GM19328 (cell line): ENCODE data around the gene HES2.
"Not testable (repeated sequence)": the region's sequence is repeated elsewhere in the genome, so short reads cannot be mapped to it uniquely, and the experiment has no call there.

Experiments used
- ATAC-seq: cut with Tn5 transposase; IDR thresholded peaks from one replicate; pipeline ENCODE4 v1.9.1; 2021; ENCODE audit warnings: mild to moderate bottlenecking, moderate library complexity; ENCODE audit not compliant: unreplicated experiment

Gene HES2

DNA sequence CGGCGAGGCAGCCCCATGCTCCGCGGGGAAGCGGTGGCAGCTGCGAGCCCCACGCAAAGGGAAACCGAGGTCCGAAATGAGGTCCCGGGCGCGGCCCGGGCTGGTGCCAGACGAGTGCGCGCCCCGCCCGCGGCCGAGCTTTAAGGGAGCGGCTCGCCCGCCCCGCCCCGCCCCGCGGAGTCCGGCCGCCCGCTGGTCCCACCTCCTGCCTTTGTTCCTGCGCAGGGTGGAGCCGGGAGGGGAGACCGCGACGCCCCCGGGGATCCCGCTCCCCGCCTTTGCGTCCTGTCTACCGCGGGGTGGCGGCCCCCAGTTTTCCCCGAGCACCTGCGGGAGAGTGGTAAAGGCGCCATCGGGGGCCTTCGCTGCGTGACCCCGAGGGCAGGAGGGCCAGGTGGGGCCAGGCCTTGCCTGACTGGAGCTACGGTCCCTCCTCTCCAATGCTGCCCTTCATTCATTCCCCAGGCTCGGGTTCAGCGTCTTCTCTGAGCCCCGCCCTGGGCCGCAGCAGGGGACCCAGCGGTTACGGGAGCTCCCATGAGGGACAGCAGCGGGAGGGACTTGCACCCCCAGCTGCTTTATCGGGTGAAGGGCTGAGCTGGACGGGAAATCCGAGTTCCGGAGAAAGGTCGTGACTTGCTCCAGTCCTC, at the start of gene HES2:
HES2 (minus strand) TSS at position 116 of the 650 bp plus-strand sequence; CDS start at position 17, 99 bp downstream.
- no peak for ATAC-seq

GRCh38 chr1:6468729-6469461, 49.2 kb upstream of the HES2 start:
- ATAC-seq = no peak

DNA sequence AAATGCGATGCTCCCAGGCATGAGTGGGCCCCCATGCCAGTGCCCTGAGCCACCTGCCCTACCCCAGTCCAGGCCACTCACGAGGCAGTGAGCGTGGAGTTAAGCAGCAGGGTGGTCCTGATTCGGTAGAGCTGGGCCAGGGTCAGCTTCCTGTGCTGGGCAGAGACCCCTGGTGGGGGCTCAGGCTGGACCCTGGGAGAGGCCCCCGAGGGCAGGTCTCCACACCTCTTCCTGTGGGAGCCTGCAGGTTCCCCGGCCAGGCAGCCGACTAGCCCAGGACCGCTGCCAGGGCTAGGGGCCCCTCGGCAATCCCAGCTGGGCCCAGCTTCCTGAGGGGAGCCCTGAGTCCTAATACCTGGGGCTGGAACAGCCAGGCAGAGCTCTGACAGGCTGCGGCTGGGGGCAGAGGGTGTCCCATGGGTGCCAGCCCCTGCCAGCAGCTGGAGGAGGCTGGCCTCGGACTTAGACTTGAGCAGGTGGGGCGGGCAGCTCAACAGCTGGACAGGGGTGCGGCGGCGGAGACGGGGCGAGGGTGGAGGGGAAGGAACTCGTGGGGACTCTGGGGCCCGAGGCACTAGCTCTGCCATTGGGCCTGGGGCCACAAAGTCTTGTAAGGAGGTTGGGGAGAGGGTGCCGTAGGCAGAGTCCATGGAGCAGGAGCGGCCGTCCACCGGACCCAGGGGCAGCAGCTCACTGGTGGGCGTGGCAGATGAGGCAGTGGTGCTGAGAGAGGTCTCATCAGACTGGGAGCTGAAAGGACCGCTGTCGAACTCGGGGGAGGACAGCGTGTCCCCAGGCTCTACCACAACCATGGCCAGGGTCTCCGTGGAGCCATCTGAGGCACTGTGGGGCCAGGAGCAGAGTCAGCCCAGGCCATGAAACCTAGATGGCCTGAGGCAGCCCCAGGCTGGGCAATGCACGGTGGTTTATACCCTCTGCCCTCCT, 48.3 kb upstream of the HES2 start:
- ATAC-seq = no peak

DNA sequence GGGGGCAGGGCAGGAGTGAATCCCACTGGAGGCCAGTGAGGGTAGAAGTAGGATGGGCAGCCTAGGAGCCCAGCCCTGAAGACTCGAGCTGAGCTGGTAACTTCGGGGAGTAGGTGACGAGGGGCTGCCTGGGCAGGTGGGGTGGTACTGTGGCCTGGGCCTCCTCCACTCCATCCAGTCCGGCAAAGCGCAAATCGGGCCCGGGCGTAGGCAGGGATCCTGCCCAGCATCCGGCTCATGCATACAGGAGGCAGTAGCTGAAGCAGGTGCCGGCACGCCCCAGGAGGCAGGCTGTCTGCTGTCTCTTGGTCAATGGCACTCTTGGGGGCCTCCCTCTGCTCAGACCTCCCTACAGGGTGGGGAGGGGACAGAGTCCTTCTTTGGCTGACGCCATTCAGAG, 47.5 kb upstream of the HES2 start:
- no peak for ATAC-seq

- ATAC-seq = no peak
These were observed 47.0 kb upstream of the HES2 start for GRCh38 chr1:6466751-6467150.

GRCh38 chr1:6466023-6466422, 46.3 kb upstream of the HES2 start, which contains the start of gene TNFRSF25:
TSS of gene TNFRSF25 (minus strand) at chr1:6466173. CDS start at chr1:6466107, 66 bp downstream.
- no peak for ATAC-seq

GRCh38 chr1:6465461-6466005, 45.8 kb upstream of the HES2 start:
- no peak for ATAC-seq

DNA sequence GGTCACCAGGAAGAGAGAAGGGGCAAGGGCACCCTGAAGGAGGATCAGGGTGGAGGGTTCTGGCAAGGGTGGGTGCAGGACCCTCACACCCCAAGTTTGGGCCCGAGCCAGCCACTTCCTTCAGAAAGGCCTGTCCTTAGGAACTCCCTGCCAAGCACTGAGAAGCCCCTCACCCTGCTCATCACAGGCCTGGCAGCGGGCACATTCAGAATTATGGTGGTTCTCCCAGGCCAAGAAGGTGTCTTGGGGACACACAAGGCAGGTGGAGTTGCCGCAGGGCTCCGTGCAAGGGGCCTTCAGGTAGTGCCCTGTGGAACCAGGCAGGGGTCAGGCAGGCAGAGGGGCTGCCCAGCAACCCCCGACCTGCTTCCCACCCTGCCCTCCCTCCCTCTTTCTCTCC, 45.2 kb upstream of the HES2 start:
- no peak for ATAC-seq

DNA sequence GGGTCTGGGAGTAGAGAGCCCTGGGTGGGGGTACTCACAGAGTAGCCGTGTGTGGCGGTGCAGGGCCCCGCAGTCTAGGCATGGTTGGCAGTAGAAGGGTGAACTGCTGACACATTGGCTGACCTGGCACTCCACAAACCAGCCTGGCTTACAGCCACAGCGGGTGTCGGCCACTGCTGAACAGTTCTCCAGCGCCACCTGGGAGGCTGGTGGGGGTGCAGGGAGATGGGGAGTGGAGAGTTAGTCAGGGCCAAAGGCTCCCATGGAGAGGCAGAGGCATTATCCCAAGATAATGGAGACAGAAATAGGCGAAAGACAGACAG, 44.8 kb upstream of the HES2 start:
- no peak for ATAC-seq

- no peak for ATAC-seq
These were observed 43.3 kb upstream of the HES2 start for GRCh38 chr1:6463120-6463412.

GRCh38 chr1:6462412-6463119, 42.8 kb upstream of the HES2 start:
- no peak for ATAC-seq

DNA sequence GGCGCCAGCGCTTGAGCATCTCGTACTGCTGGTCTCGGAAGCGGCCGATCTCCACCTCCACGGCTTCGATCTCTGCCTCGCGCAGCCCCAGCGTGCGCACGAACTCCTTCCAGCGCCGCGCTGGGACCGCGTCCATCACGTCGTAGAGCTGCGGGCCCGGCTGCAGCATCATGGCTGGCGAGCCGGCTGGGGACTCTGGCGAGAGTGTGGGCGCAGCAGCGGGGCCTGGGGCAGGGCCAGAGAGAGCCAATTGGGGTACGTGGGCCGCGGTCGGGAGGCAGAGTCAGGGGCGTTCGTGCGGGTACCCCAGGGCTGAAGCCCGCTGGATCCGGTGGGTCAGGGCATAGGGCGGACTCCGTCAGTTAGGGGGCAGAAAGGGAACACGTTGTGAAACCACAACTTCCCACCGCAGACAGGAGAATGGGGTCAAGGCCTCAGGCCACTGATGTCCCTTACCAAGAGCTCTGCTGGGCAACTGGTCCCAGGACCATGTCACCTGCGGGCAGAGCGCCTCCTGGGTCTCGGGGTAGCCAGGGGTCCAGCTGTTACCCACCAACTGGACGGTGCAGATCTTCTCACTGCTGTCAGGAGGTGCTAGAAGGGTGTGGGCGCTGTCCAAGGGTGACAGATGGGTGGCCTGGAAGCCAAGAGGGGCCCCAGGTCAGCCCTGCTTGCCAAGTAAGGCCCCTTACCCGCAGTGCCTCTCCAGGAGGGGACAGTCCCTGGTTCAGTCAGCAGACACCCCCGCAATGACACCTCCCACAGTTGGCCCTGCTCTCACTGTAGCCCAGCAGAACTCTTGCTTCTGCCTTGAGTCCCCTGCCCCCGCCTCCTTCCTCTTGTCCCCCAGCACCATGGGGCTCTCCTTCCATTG, 42.1 kb upstream of the HES2 start:
- no peak for ATAC-seq

GRCh38 chr1:6461051-6461530, 41.4 kb upstream of the HES2 start:
- no peak for ATAC-seq

DNA sequence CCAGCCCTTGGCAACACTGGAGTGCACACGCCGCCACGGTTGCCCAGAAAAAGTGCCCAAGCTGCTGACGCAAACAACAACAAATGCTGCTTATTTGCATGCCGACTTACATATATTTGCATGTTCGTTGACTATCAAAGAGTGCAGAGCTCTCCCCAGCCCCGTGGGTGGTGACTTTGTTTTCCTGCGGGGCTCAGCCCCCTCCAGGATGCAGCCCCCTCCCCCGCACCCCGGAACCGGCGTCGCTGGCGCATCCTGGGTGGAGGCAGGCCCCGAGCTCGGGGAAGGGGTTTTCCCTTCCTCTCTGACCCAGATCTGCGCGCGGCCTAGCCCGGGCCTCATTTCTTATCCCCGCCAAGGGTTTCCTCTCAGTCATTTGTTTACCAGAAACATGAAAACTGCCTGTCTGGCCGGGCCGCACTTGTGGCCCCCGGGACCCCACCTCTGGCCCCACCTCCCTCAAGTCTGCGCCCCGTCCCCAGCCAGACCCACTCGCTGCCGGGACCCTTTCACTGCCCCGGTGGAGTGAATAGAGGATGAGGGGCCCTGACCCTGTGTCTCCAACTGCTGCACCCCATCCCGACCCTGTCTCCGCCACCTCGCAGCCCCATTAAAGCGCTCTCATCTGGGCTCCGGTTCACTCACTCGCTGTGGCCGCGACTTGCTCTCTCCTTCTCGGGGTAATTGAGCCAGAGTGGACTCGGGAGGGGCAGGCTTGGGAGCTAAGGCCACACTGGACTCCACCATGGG, 40.8 kb upstream of the HES2 start:
- ATAC-seq = no peak

DNA sequence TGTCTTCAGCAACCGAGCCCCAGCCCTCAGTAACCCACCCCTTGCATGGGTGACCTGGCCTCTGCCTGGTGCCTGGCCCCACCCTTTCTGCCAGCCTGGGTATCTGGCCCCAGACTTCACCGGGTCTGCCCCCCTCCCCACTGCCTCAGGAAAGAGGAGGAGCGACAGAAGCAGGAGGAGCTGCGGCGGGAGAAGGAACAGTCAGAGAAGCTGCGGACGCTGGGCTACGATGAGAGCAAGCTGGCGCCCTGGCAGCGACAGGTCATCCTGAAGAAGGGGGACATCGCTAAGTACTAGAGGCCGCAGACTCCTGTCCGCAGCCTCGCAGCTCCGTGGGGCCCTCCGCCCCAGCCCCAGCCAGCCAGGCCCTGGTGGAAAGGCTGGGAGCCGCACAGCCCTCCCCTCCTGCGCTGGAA, 40.1 kb upstream of the HES2 start:
- ATAC-seq = no peak

DNA sequence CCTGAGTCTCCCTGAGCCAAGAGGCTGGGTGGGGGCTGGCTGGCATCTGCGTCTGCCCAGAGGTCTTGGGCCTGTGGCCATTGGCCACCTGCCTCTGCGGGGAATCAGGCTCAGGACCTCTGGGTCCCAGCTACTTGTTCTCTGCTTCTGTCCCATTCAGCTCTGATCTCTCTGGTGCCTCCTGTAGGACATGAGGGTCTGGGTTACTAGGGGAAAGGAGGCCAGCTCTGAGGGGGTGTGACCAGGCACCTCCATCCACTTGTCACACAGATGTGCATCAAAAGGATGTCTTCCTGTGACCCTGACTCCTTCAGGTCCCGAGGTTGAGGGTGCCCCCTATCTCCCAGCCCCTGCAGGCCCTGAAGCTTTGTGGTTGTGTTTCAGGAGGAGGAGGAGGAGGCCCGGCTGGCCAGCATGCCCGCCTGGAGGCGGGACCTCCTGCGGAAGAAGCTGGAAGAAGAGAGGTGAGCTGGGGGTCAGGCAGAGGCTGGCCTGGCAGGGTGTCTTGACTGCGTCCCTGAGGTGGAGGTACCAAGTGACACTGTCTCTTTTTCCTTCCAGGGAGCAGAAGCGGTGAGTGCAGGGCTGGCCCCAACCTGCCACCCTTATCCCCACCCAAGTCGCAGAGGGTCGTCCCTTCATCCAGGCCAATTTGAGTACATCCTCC, 37.2 kb upstream of the HES2 start:
- ATAC-seq = no peak

DNA sequence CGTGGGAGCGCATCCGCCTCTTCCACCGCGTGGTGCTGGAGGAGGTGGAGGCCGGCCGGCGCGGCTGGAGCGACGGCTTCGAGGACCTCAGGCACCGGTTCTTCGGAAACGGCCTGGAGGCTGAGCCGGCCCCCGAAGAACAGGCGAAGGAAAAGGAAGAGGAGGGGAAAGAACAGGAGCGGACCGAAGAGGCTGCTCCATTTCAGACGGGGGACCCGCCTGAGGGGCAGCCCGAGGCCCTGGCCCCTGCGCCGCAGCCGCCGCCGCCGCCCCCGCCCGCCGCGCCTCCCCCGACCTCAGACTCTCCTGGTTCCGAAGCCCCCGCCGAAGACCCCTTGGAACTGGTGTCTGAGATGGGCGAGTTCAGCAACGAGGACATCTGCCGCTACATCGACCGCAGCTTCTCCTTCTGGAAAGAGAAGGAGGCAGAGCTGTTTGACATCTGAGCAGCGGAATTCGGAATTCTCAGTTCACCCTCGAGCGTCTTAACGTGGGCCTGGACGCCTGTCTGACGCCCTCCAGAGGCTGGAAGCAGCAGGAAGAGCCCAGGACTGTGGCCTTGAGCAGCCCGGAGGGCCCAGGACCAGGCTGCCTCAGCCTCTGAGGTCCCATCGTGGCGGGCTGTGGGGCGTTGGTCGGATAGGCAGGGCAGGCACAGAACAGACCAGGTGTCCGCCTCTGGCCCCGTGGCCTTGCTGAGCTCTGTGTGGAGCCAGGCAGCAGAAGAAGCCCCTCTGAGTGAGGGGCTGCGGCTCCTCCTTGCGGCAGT, 36.2 kb upstream of the HES2 start:
- ATAC-seq = not testable (repeated sequence)
